ENCODE measurements around the gene GNG7.

DNA sequence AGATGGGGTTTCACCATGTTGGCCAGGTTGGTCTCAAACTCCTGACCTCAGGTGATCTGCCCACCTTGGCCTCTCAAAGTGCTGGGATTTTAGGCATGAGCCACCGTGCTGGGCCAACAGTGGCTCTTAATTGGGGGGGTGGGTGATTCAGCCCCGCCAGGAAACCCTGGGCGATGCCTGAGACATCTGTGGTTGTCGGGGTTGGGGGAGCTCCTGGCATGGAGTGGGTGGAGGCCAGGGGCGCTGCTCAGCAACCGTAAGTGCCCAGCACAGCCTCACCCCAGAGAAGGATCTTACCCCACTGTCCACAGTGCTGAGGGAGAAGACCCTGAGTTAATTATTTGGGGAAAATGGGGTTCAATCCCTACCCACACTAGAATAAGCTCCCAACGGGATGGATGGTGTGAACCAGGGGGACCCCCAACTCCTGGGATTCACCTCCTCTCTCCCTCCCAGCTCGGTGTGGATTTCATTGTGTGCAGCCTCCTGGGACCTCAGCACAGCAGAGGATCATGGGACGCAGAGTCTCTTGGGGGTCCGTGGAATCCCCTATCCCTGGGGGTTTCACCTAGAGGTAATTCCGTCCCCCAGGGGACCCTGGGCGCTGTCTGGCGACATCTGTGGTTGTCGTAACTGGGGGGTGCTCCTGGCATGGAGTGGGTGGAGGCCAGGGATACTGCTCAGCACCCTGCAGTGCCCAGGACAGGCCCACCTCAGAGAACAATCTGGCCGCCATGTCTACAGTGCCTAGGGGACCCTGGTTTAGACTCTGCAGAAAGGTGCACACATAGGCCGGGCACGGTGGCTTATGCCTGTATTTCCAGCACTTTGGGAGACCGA is 157.7 kb downstream of the GNG7 start:
- TF ChIP-seq CTCF (optimal IDR thresholded peaks at IDR 0.05 in 1 of 3, IDR thresholded peaks at IDR 0.05 in 1 of 3, conservative IDR thresholded peaks at IDR 0.05 in 1 of 3; ENCODE audit: extremely low read depth in 1 of 3, insufficient read depth in 2 of 3, low read length in 3 of 3), result no peak
- no peak for TF ChIP-seq EZH2 (IDR thresholded peaks at IDR 0.05; ENCODE audit: low read length)
